Activated CD8-positive, alpha-beta T cell treated with anti-CD3 and anti-CD28 coated beads for 36 hours (primary cell): ENCODE measurements around the gene GNA12. TPM values are rescaled to one million over a fixed set of nuclear protein-coding genes. Genes with fewer than 3 reads are reported as not detected.
A peak's percentile ranks its signal among the peaks of the same experiment; 100 is the strongest.

ENCODE experiments used
- ATAC-seq: fragments of 200-7000 bp; cut with Tn5 transposase; one replicate; pipeline ENCODE4 v1.10.0; 2021; ENCODE audit warnings: mild to moderate bottlenecking, moderate library complexity
- CTCF ChIA-PET: fragments of 350-600 bp; sonication (Branson Sonifier 250); formaldehyde crosslinking; loops from one replicate; lab custom pipeline; 2021; ENCODE audit warnings: antibody characterized with exemption; lab: Charles Lee
- POLR2A ChIA-PET: fragments of 350-600 bp; sonication (Branson Sonifier 250); formaldehyde crosslinking; loops from one replicate; lab custom pipeline; 2021; ENCODE audit warnings: antibody characterized with exemption; lab: Charles Lee
- DNase-seq: peaks from one replicate; pipeline ENCODE4 v3.0.0-alpha.2; 2020
- H3K27ac Mint-ChIP-seq: one replicate; pipeline ENCODE4 v1.8.0; 2021; ENCODE audit warnings: mild to moderate bottlenecking, mixed read lengths
- H3K27me3 Mint-ChIP-seq: one replicate; pipeline ENCODE4 v1.8.0; 2021; ENCODE audit warnings: mixed read lengths
- H3K36me3 Mint-ChIP-seq: one replicate; pipeline ENCODE4 v1.8.0; 2021; ENCODE audit warnings: low read depth, mixed read lengths
- H3K4me1 Mint-ChIP-seq: one replicate; pipeline ENCODE4 v1.8.0; 2021; ENCODE audit warnings: low read depth, mixed read lengths
- H3K4me3 Mint-ChIP-seq: one replicate; pipeline ENCODE4 v1.8.0; 2021; ENCODE audit warnings: mild to moderate bottlenecking, moderate library complexity, mixed read lengths
- H3K9me3 Mint-ChIP-seq: one replicate; pipeline ENCODE4 v1.8.0; 2021; ENCODE audit warnings: mixed read lengths
- intact Hi-C: fragments of 100-400 bp; cut with micrococcal nuclease; formaldehyde crosslinking; loops from one replicate; pipeline ENCODE4 v1.10.0; 2022
- total RNA-seq, 2 experiments: library from RNA; stranded (reverse); gene quantifications; one replicate each; pipeline ENCODE4 v1.2.3, GENCODE V29; 2021
- TF ChIP-seq, protein P1 (sequence below): fragments of 200-600 bp; IDR thresholded peaks from one replicate; pipeline ENCODE4 v1.8.0; 2022; ENCODE audit warnings: antibody characterized with exemption, mild to moderate bottlenecking

The GNA12 gene
- total RNA-seq, 2 experiments from 2014 or later = 21.0 to 21.1 TPM

DNA sequence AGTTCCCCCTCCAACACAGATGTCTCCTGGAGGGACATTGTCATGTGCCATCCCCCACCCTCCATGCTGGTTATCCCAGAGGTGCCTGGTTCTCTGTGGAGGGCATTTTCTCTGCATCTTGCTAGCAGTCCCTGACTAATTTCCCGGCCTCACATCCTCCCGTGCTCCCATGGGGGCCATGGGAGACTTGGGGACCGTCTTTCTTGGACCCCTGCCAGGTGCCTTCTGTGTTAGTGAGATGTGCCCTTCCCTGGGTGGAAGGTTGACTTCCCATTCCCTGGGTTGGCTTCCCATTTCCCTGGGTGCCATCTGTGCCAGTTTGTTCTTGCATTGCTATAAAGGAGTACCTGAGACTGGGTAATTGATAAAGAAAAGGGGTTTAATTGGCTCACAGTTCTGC lies 22.5 kb upstream of the GNA12 start:
- no peak overlapping the region for H3K4me3 Mint-ChIP-seq
- TF ChIP-seq, protein P1, sequence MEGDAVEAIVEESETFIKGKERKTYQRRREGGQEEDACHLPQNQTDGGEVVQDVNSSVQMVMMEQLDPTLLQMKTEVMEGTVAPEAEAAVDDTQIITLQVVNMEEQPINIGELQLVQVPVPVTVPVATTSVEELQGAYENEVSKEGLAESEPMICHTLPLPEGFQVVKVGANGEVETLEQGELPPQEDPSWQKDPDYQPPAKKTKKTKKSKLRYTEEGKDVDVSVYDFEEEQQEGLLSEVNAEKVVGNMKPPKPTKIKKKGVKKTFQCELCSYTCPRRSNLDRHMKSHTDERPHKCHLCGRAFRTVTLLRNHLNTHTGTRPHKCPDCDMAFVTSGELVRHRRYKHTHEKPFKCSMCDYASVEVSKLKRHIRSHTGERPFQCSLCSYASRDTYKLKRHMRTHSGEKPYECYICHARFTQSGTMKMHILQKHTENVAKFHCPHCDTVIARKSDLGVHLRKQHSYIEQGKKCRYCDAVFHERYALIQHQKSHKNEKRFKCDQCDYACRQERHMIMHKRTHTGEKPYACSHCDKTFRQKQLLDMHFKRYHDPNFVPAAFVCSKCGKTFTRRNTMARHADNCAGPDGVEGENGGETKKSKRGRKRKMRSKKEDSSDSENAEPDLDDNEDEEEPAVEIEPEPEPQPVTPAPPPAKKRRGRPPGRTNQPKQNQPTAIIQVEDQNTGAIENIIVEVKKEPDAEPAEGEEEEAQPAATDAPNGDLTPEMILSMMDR = no peak
- H3K4me1 Mint-ChIP-seq = peaks cover 47% of the 10 kb centered on the region
- no peaks in the 10 kb centered on the region for H3K36me3 Mint-ChIP-seq
- ChIA-PET POLR2A (no interaction called here), CTCF (interaction anchor here (1.1 to 3.2 kb wide), 9 partner anchors 12 to 806 kb away, joined by 3 to 24 read pairs (median 5); no protein-coding TSS in a partner anchor)
- ATAC-seq (no peak), DNase-seq (no peak)
- intact Hi-C loops = loop anchor here (10.0 kb wide), 1 partner anchor 198 kb away; no protein-coding TSS in a partner anchor
- H3K27me3 Mint-ChIP-seq = no peaks in the 10 kb centered on the region
- H3K9me3 Mint-ChIP-seq = no peaks in the 10 kb centered on the region
- H3K27ac Mint-ChIP-seq = no peak overlapping the region

- ChIA-PET CTCF (interaction anchor here (0.6 to 3.2 kb wide), 50 partner anchors 11 to 1031 kb away, joined by 3 to 24 read pairs (median 4); no protein-coding TSS in a partner anchor), POLR2A (interaction anchor here (1.0 kb wide), 1 partner anchor 141 kb away, joined by 3 read pairs; no protein-coding TSS in a partner anchor)
- H3K27me3 Mint-ChIP-seq = no peaks in the 10 kb centered on the region
- ATAC-seq (no peak), DNase-seq (peak; percentile 87)
- intact Hi-C loops = loop anchor here (10.0 kb wide), 1 partner anchor 200 kb away; no protein-coding TSS in a partner anchor
- H3K4me3 Mint-ChIP-seq = no peak overlapping the region
- peaks cover 33% of the 10 kb centered on the region for H3K4me1 Mint-ChIP-seq
- H3K9me3 Mint-ChIP-seq = no peaks in the 10 kb centered on the region
- no peaks in the 10 kb centered on the region for H3K36me3 Mint-ChIP-seq
- TF ChIP-seq, protein P1 = peak; percentile 99
- peak overlapping the region; percentile 67 for H3K27ac Mint-ChIP-seq
These were observed 21.0 kb upstream of the GNA12 start for GRCh38 chr7:2864999-2865670.

GRCh38 chr7:2864204-2864985 lies 20.3 kb upstream of the GNA12 start:
- ChIA-PET POLR2A (interaction anchor here (1.0 to 1.1 kb wide), 2 partner anchors 46 to 140 kb away, joined by 3 read pairs; no protein-coding TSS in a partner anchor), CTCF (interaction anchor here (0.6 to 3.2 kb wide), 37 partner anchors 13 to 1032 kb away, joined by 3 to 24 read pairs (median 4); no protein-coding TSS in a partner anchor)
- Mint-ChIP-seq H3K4me1 (peaks cover 30% of the 10 kb centered on the region), H3K9me3 (no peaks in the 10 kb centered on the region), H3K27me3 (no peaks in the 10 kb centered on the region), H3K4me3 (peak overlapping the region; percentile 71), H3K27ac (peak overlapping the region; percentile 96), H3K36me3 (no peaks in the 10 kb centered on the region)
- no peak for ATAC-seq
- DNase-seq = no peak
- intact Hi-C loops = loop anchor here (10.0 kb wide), 1 partner anchor 200 kb away; no protein-coding TSS in a partner anchor
- TF ChIP-seq, protein P1 = no peak

DNA sequence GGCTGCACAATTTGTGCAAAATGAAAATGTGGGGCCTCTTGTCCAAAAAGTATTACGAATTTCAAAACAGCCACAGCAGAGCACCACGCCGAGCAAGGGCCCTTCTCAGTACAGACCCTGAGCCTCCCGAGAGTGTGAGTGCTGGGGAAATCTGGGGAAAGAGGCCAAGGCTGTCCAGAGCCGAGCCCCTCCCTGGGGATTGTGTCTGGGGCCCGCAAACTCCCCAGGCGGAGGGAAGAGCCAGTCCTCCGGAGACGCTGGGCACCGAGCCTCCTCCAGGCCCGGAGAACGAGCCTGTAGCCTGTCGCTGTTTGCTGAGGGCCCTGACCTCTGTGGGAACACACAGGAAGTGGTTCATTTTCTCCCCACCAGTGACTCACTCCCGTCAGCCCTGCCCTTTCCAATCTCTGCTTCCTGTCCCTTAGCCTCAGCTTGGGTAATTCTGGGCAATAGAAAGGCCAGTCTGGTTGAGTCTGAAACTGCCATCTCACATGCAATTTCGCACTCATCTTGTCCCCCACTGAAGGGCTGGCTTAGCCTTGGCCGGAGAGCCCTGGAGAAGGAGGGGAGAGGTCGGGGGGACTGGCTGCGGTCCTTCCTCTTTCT lies 19.5 kb upstream of the GNA12 start:
- Mint-ChIP-seq H3K4me3 (peak overlapping the region; percentile 71), H3K36me3 (no peaks in the 10 kb centered on the region), H3K27ac (peak overlapping the region; percentile 96), H3K27me3 (no peaks in the 10 kb centered on the region), H3K9me3 (no peaks in the 10 kb centered on the region), H3K4me1 (peaks cover 28% of the 10 kb centered on the region)
- TF ChIP-seq, protein P1 = no peak
- ChIA-PET CTCF (interaction anchor here (1.0 to 3.2 kb wide), 13 partner anchors 14 to 439 kb away, joined by 3 to 24 read pairs (median 6); no protein-coding TSS in a partner anchor), POLR2A (interaction anchor here (1.1 kb wide), 1 partner anchor 45 kb away, joined by 3 read pairs; no protein-coding TSS in a partner anchor)
- intact Hi-C loops = loop anchor here (10.0 kb wide), 1 partner anchor 201 kb away; no protein-coding TSS in a partner anchor
- ATAC-seq (peak; percentile 91), DNase-seq (peak; percentile 92)
